PFSK-1 (cell line): ENCODE data around the gene CC2D2A.

Experiments used
- FOXP2 ChIP-seq: optimal IDR thresholded peaks from 2 replicates; pipeline ENCODE3; 2011; ENCODE audit warnings: borderline replicate concordance, control low read depth, inconsistent platforms; ENCODE audit not compliant: insufficient read depth; ENCODE audit errors: extremely low read length, extremely low read depth
- POLR2AphosphoS5 ChIP-seq: IDR thresholded peaks from 2 replicates; pipeline ENCODE4 v1.6.1; 2012; ENCODE audit warnings: low read depth, mild to moderate bottlenecking, control low read depth, low read length, moderate library complexity
- REST ChIP-seq, 2 experiments: IDR thresholded peaks; 2 replicates each; pipeline versions ENCODE4 v1.6.1 to v1.8.0; 2011 to 2012; ENCODE audit warnings: low read depth in 2 of 2, low read length in 2 of 2, control low read depth in 1 of 2, inconsistent platforms in 1 of 2, mild to moderate bottlenecking in 1 of 2, moderate library complexity in 1 of 2; ENCODE audit not compliant: insufficient read depth in 1 of 2
- SIN3A ChIP-seq: IDR thresholded peaks from 2 replicates; pipeline ENCODE4 v1.6.1; 2012; ENCODE audit warnings: mild to moderate bottlenecking, low read length, moderate library complexity, borderline replicate concordance; ENCODE audit not compliant: insufficient read depth
- TAF1 ChIP-seq: IDR thresholded peaks from 2 replicates; pipeline ENCODE4 v1.6.1; 2012; ENCODE audit warnings: low read length, control low read depth, borderline replicate concordance; ENCODE audit not compliant: insufficient read depth

The CC2D2A gene

GRCh38 chr4:15443371-15444160 is 26.1 kb upstream of the CC2D2A start:
- TF ChIP-seq FOXP2 (no peak), SIN3A (no peak), TAF1 (no peak), REST (IDR thresholded peaks at IDR 0.05; ENCODE audit: insufficient read depth in 1 of 2, low read depth in 2 of 2, low read length in 2 of 2) (no peak), POLR2AphosphoS5 (no peak)

GRCh38 chr4:15444276-15444675 is 25.4 kb upstream of the CC2D2A start:
- no peak for TF ChIP-seq POLR2AphosphoS5
- TF ChIP-seq SIN3A: no peak
- no peak for TF ChIP-seq FOXP2
- no peak for TF ChIP-seq TAF1
- TF ChIP-seq REST (IDR thresholded peaks at IDR 0.05; ENCODE audit: insufficient read depth in 1 of 2, low read depth in 2 of 2, low read length in 2 of 2): no peak

GRCh38 chr4:15444879-15445547 is 24.7 kb upstream of the CC2D2A start:
- TF ChIP-seq SIN3A (no peak), POLR2AphosphoS5 (no peak), REST (IDR thresholded peaks at IDR 0.05; ENCODE audit: insufficient read depth in 1 of 2, low read depth in 2 of 2, low read length in 2 of 2) (no peak)

GRCh38 chr4:15451181-15451865 is 18.4 kb upstream of the CC2D2A start:
- no peak for TF ChIP-seq FOXP2

- TF ChIP-seq SIN3A (no peak), REST (IDR thresholded peaks at IDR 0.05; ENCODE audit: insufficient read depth in 1 of 2, low read depth in 2 of 2, low read length in 2 of 2) (no peak), FOXP2 (no peak), TAF1 (no peak), POLR2AphosphoS5 (no peak)
These were observed 17.6 kb upstream of the CC2D2A start for GRCh38 chr4:15451866-15452765.
